Activated effector memory CD4-positive, alpha-beta T cell treated with anti-CD3 and anti-CD28 coated beads, Interleukin-2, amount 50 U/mL, for 16 hours (primary cell): Measurements from ENCODE around the gene IDUA.

Source experiments
- DNase-seq: peaks from one replicate; pipeline ENCODE4 v3.0.0-alpha.2; 2020

Gene IDUA

DNA sequence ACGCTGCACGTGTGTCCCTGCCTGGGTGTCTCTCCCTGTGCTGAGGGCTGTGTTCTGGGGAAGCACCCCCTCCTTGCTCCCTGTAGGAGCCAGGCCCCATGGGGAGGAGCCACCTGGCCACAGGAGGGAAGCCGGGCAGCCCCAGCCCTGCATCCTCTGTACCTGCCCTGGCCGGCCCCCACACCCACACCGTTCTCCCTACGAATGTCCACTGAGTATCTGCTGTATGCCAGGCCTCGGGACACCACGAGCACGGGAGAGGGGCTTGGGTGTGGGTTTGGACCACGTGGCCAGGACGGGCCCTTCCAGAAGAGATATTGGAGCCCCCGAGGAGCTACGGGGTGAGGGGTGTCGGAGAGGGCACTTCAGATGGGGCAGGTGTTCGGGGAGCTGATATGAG, 30.9 kb downstream of the IDUA start:
- DNase-seq, result no peak

DNA sequence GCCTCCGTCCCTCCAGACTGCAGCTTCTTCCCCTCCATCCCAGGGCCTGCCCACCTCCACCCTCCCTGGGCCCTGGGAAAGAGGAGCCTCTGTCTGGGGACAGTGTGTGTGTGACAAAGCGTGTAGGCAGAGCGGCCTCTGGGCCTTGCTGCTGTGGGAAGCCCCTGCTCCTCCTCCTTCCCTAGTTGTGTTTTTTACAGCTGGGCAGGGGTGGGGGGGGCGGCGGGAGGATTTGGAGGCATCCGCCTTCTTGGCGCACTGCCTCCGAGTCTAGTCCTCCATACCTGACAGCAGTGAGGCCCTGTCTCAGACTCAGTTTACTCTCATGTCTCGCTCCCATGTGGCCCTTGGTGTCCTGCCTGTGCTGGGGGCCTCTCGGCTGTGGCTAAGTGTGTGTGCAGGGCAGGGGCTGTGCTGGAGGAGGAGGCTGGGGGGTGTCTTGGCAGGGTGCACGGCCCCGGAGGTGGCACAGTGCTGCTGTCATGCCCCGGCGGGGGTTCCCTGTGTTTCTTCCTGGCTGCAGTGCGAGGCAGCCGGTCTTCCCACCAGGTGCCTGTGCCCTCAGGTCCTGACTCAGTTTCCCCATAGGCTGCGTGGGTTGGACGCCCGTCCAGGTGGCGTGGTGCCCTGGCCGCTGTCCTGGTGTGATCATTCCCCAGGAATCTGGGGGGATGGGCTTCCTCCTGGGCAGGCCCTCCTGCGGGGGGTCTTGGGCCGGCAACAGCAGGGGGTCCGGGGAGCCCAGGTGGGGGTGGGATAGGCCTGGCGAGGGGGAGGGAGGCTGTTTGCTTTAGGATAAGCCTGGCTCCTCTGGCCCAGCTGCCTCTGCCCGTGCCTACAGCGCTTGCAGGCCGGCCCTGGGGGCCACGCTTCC, 31.5 kb downstream of the IDUA start:
- DNase-seq, result no peak

DNA sequence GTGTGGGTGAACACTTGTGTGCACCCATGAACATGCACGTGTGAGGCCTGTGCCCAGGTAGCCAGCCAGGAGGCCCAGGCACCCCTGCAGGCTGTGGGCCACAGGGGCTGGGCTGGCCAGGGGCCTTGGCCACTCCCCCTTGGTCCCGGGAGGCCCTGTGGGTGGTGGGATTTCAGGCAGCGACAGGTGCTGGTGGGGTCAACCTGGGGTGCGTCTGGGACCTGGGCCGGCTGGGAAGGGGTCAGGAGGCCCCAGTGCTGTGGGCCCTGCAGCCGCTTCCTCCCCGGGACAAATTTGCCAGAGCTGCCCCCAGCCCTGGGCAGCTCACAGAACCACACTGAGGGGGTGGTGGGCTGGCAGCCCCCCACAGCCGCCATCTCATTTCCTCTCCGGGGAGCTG, 32.5 kb downstream of the IDUA start:
- no peak for DNase-seq

DNA sequence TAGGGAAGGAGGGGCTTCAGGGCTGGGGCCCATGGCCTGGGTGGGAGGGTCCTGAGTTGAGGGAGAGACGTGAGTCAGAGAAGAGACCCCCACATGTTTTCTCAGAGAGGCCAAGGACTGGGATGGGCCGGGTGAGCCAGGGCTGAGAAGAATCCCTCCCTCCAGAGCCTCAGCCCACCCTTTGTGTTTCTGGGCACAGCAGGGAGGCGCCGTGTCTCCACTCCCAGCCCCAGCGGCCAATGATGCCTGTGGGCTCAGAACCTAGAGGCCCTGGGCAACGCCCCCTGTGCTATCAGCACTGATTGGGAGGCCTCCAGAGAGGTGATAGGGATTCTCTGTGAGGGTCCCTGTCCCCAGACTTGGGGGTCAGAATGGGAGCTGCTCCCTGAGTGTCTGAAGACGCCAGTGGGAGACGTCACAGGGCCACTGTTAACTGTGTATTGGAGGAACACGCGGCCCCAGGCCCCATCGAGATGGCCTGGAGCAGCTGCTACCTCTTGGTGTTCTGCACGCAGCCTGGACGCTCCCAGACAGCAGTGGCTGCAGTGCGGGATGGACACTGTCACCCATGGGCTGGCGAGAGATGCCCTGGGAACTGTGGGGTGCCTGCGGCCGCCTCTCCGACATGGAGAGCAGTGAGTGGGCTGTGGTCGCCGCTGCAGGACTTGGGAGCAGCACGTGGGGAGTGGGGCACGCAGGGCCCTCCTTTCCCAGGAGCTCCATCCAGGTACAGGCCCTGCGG, 33.1 kb downstream of the IDUA start:
- no peak for DNase-seq

DNA sequence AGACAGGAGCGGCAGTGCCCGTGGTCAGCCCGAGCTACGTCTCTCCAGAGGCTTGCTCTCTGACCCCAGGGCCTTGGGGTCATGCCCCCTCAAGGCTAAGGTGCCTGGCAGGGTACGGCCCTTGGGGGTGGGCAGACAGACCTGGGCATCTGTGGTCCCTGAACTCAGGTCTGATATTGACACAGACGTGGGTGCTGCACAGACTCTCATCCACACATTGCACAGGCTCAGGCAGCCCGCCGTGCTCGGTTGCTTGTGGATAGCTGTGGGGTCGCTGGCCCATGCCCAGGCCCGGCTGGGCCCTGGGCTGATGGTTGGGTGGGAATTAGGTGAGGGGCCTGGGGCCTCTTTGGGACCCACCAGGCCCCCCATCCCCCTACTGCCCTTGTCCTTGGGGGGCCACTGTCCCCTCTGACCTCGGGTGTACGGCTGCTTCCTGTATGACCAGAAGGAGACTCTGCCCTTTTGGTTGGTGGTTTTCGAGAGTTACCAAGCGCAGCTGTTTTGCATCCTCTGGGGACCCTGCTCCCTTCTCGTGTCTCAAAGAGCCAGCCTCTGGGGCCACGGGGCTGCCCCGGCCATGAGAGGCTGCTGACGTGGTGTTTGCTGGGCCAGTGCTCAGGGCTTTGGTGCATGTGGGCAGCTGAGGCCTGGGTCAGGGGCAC, 34.7 kb downstream of the IDUA start:
- no peak for DNase-seq

DNA sequence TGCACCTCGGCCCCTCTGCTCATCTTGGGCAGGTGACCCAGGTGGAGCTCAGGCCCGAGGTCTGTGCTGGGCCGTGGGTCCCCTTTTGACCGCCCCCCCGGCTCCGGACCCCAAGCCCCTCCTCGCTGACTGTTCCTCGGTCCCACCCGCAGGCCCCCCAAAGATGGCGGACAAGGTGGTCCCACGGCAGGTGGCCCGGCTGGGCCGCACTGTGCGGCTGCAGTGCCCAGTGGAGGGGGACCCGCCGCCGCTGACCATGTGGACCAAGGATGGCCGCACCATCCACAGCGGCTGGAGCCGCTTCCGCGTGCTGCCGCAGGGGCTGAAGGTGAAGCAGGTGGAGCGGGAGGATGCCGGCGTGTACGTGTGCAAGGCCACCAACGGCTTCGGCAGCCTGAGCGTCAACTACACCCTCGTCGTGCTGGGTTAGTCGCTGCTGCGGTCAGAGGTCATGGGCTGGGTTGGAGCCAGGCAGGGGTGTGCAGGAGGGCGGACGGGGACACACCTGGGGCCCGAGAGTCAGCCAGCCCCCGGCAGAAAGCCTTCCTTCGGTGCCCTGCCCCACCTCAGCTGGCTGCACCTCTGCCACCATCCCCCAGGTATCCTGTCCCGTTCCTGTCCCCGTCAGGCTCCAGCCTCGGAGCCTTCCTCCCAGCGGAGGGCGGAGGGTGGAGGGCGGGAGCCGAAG, 35.4 kb downstream of the IDUA start:
- no peak for DNase-seq

DNA sequence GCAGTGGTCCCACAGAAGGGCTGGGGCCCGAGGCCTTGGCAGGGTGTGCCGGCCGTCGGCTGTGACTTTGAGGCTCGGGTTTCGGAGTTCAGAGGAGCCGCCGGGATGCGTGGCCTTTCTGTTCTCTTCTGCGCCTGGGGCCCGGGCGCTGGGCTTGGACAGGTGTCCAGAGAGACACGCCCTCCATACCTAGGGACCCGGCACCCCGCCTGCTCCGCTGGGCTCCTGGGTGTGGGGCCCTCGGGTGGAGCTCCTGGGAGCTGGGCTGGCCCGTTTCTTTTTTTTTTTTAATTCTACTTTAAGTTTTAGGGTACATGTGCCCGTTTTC, 35.9 kb downstream of the IDUA start:
- no peak for DNase-seq

DNA sequence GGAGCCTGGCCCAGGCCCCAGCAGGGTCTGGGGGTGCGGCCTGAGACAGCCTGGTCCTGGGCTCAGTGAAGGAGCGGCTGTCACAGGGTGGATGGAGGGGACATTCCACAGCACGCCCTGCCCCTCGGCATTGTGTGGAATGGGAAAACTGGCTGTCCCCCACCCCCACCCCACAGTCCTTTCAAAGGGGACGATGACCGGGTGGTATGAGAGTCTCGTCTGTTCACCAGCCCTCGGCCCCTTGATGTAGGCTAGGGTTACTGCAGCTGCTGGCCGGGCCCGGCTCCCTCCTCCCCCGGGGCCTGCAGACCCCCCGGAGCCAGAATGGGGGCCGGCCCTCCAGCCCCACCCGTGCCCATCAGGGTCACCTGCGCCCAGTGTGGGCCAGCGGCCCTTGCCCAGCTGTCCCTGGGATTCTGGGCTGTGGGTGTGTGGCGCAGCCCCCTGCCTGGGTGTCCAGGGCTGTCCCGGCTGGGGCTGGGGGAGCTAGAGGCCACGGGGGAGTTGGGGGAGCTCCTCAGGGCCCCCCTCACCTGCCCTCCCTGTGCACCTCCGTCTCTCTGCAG, 36.3 kb downstream of the IDUA start:
- DNase-seq, result no peak

DNA sequence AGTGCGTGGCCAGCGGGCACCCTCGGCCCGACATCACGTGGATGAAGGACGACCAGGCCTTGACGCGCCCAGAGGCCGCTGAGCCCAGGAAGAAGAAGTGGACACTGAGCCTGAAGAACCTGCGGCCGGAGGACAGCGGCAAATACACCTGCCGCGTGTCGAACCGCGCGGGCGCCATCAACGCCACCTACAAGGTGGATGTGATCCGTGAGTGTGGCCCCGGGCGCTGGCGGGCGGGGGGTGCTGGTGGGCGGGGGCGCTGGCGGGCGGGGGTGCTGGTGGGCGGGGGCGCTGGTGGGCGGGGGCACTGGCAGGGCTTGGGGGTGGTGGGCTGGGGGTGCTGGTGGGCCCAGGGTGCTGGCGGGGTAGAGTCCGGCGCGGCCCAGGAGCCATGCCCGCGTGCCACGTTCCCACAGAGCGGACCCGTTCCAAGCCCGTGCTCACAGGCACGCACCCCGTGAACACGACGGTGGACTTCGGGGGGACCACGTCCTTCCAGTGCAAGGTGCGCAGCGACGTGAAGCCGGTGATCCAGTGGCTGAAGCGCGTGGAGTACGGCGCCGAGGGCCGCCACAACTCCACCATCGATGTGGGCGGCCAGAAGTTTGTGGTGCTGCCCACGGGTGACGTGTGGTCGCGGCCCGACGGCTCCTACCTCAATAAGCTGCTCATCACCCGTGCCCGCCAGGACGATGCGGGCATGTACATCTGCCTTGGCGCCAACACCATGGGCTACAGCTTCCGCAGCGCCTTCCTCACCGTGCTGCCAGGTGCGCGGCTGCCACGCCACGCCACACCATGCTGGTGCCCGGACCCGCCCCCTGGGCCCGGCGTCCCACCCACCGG, 37.3 kb downstream of the IDUA start:
- DNase-seq, result no peak

DNA sequence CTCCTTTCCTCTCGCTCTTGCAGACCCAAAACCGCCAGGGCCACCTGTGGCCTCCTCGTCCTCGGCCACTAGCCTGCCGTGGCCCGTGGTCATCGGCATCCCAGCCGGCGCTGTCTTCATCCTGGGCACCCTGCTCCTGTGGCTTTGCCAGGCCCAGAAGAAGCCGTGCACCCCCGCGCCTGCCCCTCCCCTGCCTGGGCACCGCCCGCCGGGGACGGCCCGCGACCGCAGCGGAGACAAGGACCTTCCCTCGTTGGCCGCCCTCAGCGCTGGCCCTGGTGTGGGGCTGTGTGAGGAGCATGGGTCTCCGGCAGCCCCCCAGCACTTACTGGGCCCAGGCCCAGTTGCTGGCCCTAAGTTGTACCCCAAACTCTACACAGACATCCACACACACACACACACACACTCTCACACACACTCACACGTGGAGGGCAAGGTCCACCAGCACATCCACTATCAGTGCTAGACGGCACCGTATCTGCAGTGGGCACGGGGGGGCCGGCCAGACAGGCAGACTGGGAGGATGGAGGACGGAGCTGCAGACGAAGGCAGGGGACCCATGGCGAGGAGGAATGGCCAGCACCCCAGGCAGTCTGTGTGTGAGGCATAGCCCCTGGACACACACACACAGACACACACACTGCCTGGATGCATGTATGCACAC, 38.2 kb downstream of the IDUA start:
- DNase-seq, result no peak

DNA sequence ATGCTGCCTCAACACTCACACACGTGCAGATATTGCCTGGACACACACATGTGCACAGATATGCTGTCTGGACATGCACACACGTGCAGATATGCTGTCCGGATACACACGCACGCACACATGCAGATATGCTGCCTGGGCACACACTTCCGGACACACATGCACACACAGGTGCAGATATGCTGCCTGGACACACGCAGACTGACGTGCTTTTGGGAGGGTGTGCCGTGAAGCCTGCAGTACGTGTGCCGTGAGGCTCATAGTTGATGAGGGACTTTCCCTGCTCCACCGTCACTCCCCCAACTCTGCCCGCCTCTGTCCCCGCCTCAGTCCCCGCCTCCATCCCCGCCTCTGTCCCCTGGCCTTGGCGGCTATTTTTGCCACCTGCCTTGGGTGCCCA, 39.3 kb downstream of the IDUA start:
- peak; percentile 79 for DNase-seq

DNA sequence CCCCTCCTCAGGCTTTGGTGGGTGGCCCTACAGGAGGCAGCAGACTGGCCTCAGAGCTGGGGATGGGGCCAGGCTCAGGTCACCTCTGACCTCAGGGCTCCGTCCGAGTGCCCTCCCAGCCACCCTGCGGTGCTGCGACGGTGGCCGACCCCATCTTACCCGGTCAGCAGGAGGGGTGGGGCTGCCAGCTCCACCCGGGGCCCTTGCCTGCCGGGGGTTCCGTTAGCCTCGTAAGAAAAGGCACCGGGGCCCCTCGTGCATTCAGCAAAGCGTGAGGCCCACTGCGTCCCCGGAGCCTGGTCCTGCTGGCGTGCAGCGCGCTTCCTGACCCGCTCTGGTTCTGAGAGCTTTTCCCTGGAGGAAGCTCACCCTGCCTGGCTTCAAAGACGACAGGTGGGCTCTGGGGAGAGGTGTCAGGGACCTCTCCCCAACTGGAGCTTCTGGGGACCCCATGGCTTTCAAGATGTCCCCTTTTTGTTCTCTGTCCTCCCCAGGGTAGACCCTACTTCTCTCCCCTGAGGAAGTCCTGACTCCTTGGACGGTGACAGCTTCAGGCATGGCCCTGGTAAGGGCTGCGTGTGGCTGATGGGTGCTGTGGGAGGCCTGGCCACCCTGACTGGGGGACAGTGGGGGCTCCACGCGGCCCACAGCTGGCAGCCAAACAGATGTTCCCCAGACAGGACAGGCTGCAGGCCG, 40.5 kb downstream of the IDUA start:
- DNase-seq, result no peak

DNA sequence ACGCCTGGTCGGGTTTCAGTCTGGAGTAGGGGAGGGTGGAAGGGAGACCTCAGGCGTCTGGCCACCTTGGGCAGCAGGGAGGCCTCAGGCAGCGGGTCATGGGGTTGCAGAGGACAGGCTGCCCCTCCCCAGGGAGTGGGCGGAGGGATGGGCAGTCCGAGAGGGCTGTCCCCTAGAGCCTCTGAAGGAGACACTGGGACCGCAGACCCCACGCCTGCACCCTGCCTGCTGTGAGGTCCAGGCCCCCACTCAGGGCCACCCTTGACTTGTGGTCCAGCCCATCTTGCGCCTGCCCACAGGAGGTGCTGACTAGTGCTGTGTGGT, 41.0 kb downstream of the IDUA start:
- DNase-seq, result no peak

DNA sequence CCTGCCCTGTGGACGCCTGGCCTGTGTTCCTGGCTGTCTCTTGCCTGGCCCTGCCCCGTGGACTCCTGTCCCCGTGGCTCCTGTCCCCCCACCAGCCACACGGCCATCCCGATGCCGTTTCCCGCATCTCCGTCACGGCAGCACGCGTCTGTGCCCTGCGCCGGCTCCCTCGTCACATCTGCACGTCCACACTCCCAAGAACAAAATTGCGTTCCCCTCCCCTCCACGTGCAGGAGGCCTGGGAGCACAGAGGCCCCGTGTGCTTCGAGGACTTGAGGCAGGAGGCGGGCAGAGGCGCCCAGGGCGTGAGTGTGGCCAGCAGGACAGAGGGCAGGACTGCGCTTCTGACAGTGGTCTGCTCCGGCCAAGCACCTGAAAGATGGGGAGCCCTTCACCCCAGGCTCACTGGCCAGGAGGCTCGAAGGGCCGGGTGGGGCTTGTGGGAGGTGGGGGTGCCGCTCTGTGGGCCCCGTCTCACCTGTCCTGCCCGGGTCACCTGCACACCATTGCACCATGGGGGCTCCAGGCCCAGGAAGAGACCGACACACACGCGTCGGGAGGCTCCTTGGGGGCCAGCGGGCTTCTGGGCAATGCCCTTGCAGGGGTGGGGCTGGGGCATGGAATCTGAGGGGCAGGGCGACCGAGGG, 41.9 kb downstream of the IDUA start:
- no peak for DNase-seq

DNA sequence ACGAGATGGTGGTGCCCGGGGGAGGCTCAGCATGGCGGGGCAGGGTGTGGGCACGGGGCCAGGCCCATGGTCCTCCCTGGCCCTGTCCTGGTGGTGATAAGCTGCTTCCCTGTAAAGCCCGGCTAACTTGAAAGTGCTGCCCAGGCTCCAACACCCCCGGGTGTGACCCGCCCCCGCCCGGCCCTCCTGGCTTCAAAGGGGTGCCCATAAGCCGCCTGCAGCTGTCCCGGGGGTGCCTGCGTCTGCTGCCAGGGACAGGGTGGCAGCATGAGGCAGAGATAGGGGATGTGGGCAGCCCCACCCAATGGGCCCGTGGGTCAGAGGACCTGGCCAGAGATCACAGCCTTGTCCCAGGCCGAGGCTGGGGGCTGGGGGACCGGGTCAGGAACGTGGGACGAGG, 42.7 kb downstream of the IDUA start:
- DNase-seq, result no peak

DNA sequence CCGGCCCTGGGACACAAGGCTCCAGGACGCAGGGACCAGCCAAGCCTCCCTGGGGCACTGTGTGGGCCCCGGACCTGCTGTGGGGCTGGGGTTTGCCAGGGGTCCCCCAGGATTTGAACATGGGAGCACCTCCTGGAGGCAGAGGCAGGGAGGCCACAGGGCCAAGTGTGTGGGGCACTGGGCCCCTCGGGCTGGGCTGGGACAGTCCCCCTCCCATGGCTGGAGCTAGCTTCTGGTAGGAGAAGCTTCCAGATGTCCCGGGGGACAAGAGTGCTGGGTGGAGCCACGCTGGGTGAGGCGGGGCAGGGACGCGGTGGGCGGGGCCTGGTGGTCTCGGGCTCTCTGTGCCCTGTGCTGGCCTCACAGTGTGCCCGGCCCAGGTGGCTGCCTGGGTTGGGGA, 43.2 kb downstream of the IDUA start:
- no peak for DNase-seq

DNA sequence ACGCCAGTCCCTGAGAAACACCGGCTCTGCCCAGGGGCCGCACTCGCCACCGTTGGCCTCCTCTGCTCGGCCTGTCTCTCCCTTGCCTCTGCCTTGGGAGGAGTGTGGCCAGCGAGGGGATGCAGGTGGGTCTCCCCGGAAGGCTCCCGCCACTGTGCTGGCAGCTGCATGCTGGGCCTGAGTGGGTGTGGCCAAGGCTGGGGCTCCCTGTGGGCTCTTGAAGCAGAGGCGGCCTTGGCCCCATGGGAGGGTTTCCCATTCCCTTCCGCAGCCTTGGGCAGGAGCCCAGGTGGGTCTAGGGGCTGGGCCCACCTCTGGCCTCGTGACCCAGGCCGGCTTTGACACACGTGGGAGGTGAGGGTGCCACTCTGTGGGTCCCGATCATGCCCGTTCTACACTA, 43.7 kb downstream of the IDUA start:
- no peak for DNase-seq

DNA sequence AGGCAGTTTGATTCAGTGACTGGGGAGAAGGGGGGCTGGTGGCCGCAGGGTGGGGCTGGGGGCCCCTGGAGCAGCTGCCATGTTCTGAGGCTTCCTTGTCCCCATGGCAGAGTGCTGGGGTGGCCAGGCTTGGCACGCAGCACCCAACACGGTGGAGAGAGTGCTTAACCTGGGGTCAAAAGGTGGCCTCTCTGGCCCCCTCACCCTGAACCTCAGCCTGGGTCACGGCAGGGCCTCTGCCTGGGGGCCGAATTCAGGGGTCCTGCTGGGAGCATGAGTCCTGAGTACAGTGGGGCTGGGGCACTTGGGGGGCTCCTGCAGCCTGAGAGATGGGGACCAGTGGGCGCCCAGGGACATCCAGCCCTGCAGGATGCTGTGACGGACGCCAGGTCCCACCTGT, 44.5 kb downstream of the IDUA start:
- no peak for DNase-seq

DNA sequence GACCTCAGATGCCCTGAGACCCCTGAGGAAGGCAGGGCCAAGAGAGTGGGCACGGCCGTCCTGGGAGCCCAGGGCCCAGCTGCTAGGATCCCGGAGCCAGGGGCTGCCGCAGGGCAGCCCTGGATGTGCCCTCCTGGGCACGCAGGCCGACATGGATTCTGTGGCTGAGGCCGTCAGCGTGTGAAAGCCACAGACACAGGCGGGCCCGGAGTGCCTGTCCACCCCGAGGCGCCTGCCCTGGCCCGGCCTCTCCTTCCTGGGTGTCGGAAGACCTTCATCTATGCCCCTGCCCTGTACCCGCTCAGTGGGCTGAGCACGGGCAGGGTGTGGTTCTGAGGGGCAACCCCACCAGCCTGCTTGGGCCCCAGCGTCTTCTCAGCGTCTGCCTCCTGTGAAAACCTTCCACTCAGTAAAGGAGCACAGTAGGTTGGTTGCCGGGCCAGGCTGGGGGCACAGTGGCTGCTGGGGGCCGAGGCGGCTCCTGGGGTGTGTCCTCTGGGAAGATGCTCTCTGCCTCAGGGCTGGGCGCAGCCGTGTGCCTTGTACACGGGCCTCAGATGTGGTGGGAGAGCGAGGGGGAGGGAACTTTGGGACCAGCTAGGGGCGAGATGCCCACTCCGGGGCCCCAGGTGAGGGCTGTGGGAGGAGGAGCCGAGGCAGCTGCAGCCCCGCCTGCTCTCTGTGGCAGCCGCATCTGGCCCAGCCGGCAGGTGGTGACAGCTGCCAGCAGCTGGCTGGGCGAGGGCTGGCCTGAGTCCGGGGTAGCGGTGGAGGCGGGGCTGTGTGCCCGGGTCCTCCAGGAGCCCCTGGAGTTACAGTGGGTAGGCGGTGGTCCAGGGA, 45.3 kb downstream of the IDUA start:
- DNase-seq, result no peak

DNA sequence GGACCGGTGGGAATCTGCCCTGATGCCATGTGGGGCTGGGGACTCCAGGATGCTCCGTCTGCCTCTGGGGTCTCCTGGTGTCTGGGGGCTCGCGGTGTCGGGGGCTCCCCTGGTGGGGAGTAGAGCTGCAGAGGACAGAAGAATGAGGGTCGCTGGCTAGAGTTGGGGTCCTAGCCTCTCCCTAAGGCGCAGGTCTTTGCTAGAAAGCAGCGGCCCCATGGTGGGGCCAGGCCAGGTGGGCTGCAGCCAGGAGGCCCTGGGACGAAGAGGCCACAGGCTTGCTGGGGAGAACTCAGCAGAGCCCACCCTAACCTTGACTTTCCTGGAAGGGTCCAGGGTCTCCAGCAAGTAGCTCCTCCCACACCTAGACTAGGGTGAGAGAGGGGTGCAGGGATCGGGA, 46.0 kb downstream of the IDUA start:
- no peak for DNase-seq
